AG09319 (cell line): ENCODE measurements around the gene CELF4.

Experiments
- DNase-seq: peaks from one replicate; pipeline ENCODE4 v3.0.0-alpha.2; 2010; ENCODE audit warnings: low read depth; ENCODE audit errors: extremely low read depth
- CTCF ChIP-seq: IDR thresholded peaks from 2 replicates; pipeline ENCODE4 v1.5.1; 2011; ENCODE audit warnings: low read depth, mild to moderate bottlenecking, inconsistent platforms, low read length, moderate library complexity

CELF4 gene

GRCh38 chr18:37381554-37381953 is 184.0 kb downstream of the CELF4 start:
- no peak for TF ChIP-seq CTCF
- no peak for DNase-seq

- DNase-seq = no peak
- no peak for TF ChIP-seq CTCF
These were observed 185.0 kb downstream of the CELF4 start for GRCh38 chr18:37380546-37381110.

GRCh38 chr18:37378336-37379010 is 187.1 kb downstream of the CELF4 start:
- TF ChIP-seq CTCF = no peak
- no peak for DNase-seq

- DNase-seq = no peak
- TF ChIP-seq CTCF = no peak
These were observed 190.4 kb downstream of the CELF4 start for GRCh38 chr18:37375181-37375580.

GRCh38 chr18:37368110-37368954 is 197.3 kb downstream of the CELF4 start:
- TF ChIP-seq CTCF = no peak

GRCh38 chr18:37364237-37364636 is 201.4 kb downstream of the CELF4 start:
- DNase-seq = no peak
- no peak for TF ChIP-seq CTCF

More at GRCh38 chr18:37368110-37368954, 197.3 kb downstream of the CELF4 start:
- DNase-seq = no peak
